Ishikawa (cell line): Measurements from ENCODE around the gene HSD17B4.
A peak's percentile ranks its signal among the peaks of the same experiment; 100 is the strongest.

Source experiments
- CEBPB ChIP-seq: IDR thresholded peaks from 2 replicates; pipeline ENCODE4 v1.6.1; 2012
- CREB1 ChIP-seq: IDR thresholded peaks from 2 replicates; pipeline ENCODE4 v1.6.1; 2012; ENCODE audit warnings: low read depth
- EGR1 ChIP-seq: IDR thresholded peaks from 2 replicates; pipeline ENCODE4 v1.6.1; 2012
- EP300 ChIP-seq: IDR thresholded peaks from 2 replicates; pipeline ENCODE4 v1.6.1; 2012; ENCODE audit warnings: borderline replicate concordance
- FOXM1 ChIP-seq: IDR thresholded peaks from 2 replicates; pipeline ENCODE4 v1.6.1; 2012; ENCODE audit warnings: low read depth, borderline replicate concordance
- NFIC ChIP-seq: IDR thresholded peaks from 2 replicates; pipeline ENCODE4 v1.6.1; 2012
- RAD21 ChIP-seq: IDR thresholded peaks from 2 replicates; pipeline ENCODE4 v1.6.1; 2012; ENCODE audit warnings: low read depth
- REST ChIP-seq: IDR thresholded peaks from 2 replicates; pipeline ENCODE4 v1.6.1; 2012; ENCODE audit warnings: low read depth, mild to moderate bottlenecking
- TAF1 ChIP-seq: IDR thresholded peaks from 2 replicates; pipeline ENCODE4 v1.6.1; 2012; ENCODE audit warnings: low read depth, mild to moderate bottlenecking
- TCF12 ChIP-seq: IDR thresholded peaks from 2 replicates; pipeline ENCODE4 v1.6.1; 2012; ENCODE audit warnings: low read depth
- TEAD4 ChIP-seq: IDR thresholded peaks from 2 replicates; pipeline ENCODE4 v1.6.1; 2012
- YY1 ChIP-seq: IDR thresholded peaks from 2 replicates; pipeline ENCODE4 v1.6.1; 2012; ENCODE audit warnings: low read depth
- ZBTB7A ChIP-seq: IDR thresholded peaks from 2 replicates; pipeline ENCODE4 v1.6.1; 2012; ENCODE audit warnings: low read depth
- TF ChIP-seq, protein P1 (sequence below): IDR thresholded peaks from 2 replicates; pipeline ENCODE4 v1.6.1; 2012
- TF ChIP-seq, protein P2 (sequence below): IDR thresholded peaks from 2 replicates; pipeline ENCODE4 v1.6.1; 2012

HSD17B4 gene

DNA sequence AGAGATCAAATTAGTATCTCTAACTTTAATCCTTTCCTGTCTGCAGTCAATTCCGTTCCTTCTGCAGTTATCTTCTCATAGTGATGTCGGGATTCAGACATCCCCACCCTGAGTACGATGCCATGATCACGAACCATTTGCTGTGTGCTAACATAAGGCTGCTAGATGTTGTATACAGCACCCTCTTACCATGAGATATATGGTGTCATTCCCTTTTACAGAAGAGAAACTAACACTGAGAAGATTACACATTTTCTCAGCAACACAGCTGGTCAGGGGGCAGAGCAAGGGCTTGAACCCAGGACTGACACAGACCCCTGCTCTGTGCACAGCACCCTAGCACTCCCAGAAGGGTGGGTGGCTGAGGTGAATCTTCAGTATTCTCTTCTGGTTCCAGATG is 46.9 kb upstream of the HSD17B4 start:
- TF ChIP-seq CEBPB (no peak), REST (no peak), RAD21 (no peak), NFIC (no peak), ZBTB7A (no peak), TCF12 (no peak), CREB1 (no peak), EGR1 (no peak), YY1 (no peak), EP300 (no peak), TEAD4 (no peak), TAF1 (no peak), FOXM1 (no peak)
- TF ChIP-seq, protein P1, sequence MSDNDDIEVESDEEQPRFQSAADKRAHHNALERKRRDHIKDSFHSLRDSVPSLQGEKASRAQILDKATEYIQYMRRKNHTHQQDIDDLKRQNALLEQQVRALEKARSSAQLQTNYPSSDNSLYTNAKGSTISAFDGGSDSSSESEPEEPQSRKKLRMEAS = no peak
- TF ChIP-seq, protein P2, sequence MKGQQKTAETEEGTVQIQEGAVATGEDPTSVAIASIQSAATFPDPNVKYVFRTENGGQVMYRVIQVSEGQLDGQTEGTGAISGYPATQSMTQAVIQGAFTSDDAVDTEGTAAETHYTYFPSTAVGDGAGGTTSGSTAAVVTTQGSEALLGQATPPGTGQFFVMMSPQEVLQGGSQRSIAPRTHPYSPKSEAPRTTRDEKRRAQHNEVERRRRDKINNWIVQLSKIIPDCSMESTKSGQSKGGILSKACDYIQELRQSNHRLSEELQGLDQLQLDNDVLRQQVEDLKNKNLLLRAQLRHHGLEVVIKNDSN = no peak

DNA sequence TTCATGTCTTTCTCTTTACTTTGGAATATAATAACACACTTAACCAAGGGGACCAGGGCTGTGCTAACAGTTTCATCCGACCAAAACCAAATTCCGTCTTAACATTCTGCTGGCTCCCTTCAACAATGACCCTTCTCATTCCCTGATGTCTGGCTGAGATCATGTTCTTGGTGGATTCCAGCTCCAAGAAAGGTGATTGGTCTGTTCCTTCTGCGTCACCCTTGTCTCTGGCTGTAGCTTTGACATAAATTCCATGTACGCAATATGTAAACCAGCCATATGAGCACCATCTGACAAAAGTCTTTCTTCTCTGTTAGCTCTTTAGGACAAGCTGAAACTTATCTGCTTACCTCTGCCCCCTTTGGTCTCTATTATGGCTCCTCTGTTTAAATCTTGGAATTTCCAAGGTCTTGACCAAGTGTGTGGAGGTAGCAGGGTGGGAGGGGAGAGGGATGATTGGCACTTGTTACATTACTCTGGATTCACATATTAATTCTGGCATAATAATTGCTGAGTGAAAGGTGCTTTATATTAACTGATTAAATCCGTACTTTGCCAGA is 45.7 kb upstream of the HSD17B4 start:
- TF ChIP-seq, protein P2 = no peak
- TF ChIP-seq TAF1 (no peak), CEBPB (no peak), NFIC (no peak), TCF12 (no peak), RAD21 (no peak), EGR1 (no peak), YY1 (no peak), EP300 (no peak), REST (no peak), CREB1 (no peak), FOXM1 (no peak), ZBTB7A (no peak)
- TF ChIP-seq, protein P1 = no peak

GRCh38 chr5:119409235-119409815 is 43.0 kb upstream of the HSD17B4 start:
- TF ChIP-seq CEBPB (no peak), CREB1 (no peak), FOXM1 (no peak), RAD21 (0 out of 2 replicates have a peak, but pooled peaks have one; percentile 5), TEAD4 (no peak), EGR1 (no peak)

GRCh38 chr5:119410448-119411159 is 41.7 kb upstream of the HSD17B4 start:
- TF ChIP-seq CREB1 (no peak), RAD21 (no peak), CEBPB (no peak), YY1 (no peak), TAF1 (no peak), NFIC (no peak), REST (no peak), EP300 (no peak), TCF12 (no peak)
- TF ChIP-seq, protein P1 = no peak
- TF ChIP-seq, protein P2 = no peak
